ENCODE measurements around the gene EGR2. TPM values are rescaled to one million over a fixed set of nuclear protein-coding genes. Genes with fewer than 3 reads are reported as not detected.
A peak's percentile ranks its signal among the peaks of the same experiment; 100 is the strongest.

EGR2 gene
- total and polyA plus RNA-seq, 4 donors, result 2.2 to 12.0 (median 3.3) TPM

- H3K36me3 ChIP-seq (ENCODE audit: control insufficient read depth, insufficient read depth, low read length), result peaks cover 3% of the 10 kb centered on the region
- no peak for DNase-seq (ENCODE audit: low read depth in 4 of 6, low spot score in 6 of 6)
- 84% methylated on average over 27 of the region's 27 CpGs for WGBS (ENCODE audit: insufficient coverage)
- peaks cover 43% of the 10 kb centered on the region for H3K4me1 ChIP-seq (ENCODE audit: control insufficient read depth, insufficient read depth, low read length)
- H3K27me3 ChIP-seq (ENCODE audit: control insufficient read depth, insufficient read depth, low read length), result peaks cover 45% of the 10 kb centered on the region
- no peak overlapping the region for H3K27ac ChIP-seq (ENCODE audit: low read depth, low read length)
- H3K9me3 ChIP-seq (ENCODE audit: control insufficient read depth, insufficient read depth, low read length), result no peaks in the 10 kb centered on the region
- no peak overlapping the region for H3K4me3 ChIP-seq (ENCODE audit: low read depth, low read length)
Measured at GRCh38 chr10:62813453-62813852, 2.7 kb downstream of the EGR2 start.

- Histone ChIP-seq H3K4me3 (ENCODE audit: low read depth, low read length) (no peak overlapping the region), H3K27me3 (ENCODE audit: control insufficient read depth, insufficient read depth, low read length) (peaks cover 41% of the 10 kb centered on the region), H3K9me3 (ENCODE audit: control insufficient read depth, insufficient read depth, low read length) (no peaks in the 10 kb centered on the region), H3K4me1 (ENCODE audit: control insufficient read depth, insufficient read depth, low read length) (peaks cover 37% of the 10 kb centered on the region), H3K27ac (ENCODE audit: low read depth, low read length) (no peak overlapping the region), H3K36me3 (ENCODE audit: control insufficient read depth, insufficient read depth, low read length) (peaks cover 3% of the 10 kb centered on the region)
- DNase-seq (ENCODE audit: low read depth in 4 of 6, low spot score in 6 of 6), result no peak
- 90% methylated on average over 12 of the region's 13 CpGs for WGBS (ENCODE audit: insufficient coverage)
Measured at GRCh38 chr10:62812672-62813439, 3.3 kb downstream of the EGR2 start.

GRCh38 chr10:62811159-62811875, 4.8 kb downstream of the EGR2 start:
- no peak overlapping the region for H3K27ac ChIP-seq (ENCODE audit: low read depth, low read length)
- DNase-seq (ENCODE audit: low read depth in 4 of 6, low spot score in 6 of 6), result no peak
- WGBS (ENCODE audit: insufficient coverage), result 100% methylated on average over 1 of the region's 10 CpGs

GRCh38 chr10:62810156-62810902, 5.8 kb downstream of the EGR2 start:
- 100% methylated on average over 2 of the region's 8 CpGs for WGBS (ENCODE audit: insufficient coverage)
- no peak for DNase-seq (ENCODE audit: low read depth in 4 of 6, low spot score in 6 of 6)

More at GRCh38 chr10:62811159-62811875, 4.8 kb downstream of the EGR2 start:
- peaks cover 28% of the 10 kb centered on the region for H3K4me1 ChIP-seq (ENCODE audit: control insufficient read depth, insufficient read depth, low read length)
- H3K9me3 ChIP-seq (ENCODE audit: control insufficient read depth, insufficient read depth, low read length), result no peaks in the 10 kb centered on the region
- H3K4me3 ChIP-seq (ENCODE audit: low read depth, low read length), result no peak overlapping the region
- H3K27me3 ChIP-seq (ENCODE audit: control insufficient read depth, insufficient read depth, low read length), result peaks cover 36% of the 10 kb centered on the region
- peaks cover 3% of the 10 kb centered on the region for H3K36me3 ChIP-seq (ENCODE audit: control insufficient read depth, insufficient read depth, low read length)

GRCh38 chr10:62806251-62806650, 9.9 kb downstream of the EGR2 start:
- WGBS (ENCODE audit: insufficient coverage), result no CpG with 5 or more reads among the region's 1 CpG

More at GRCh38 chr10:62810156-62810902, 5.8 kb downstream of the EGR2 start:
- Histone ChIP-seq H3K27ac (ENCODE audit: low read depth, low read length) (no peak overlapping the region), H3K36me3 (ENCODE audit: control insufficient read depth, insufficient read depth, low read length) (peaks cover 3% of the 10 kb centered on the region), H3K9me3 (ENCODE audit: control insufficient read depth, insufficient read depth, low read length) (no peaks in the 10 kb centered on the region), H3K27me3 (ENCODE audit: control insufficient read depth, insufficient read depth, low read length) (peaks cover 28% of the 10 kb centered on the region), H3K4me3 (ENCODE audit: low read depth, low read length) (no peak overlapping the region), H3K4me1 (ENCODE audit: control insufficient read depth, insufficient read depth, low read length) (peaks cover 19% of the 10 kb centered on the region)

GRCh38 chr10:62805231-62806099, 10.7 kb downstream of the EGR2 start:
- no peaks in the 10 kb centered on the region for H3K36me3 ChIP-seq (ENCODE audit: control insufficient read depth, insufficient read depth, low read length)
- peak overlapping the region; percentile 97 for H3K27ac ChIP-seq (ENCODE audit: low read depth, low read length)
- peaks cover 7% of the 10 kb centered on the region for H3K4me1 ChIP-seq (ENCODE audit: control insufficient read depth, insufficient read depth, low read length)
- no peaks in the 10 kb centered on the region for H3K9me3 ChIP-seq (ENCODE audit: control insufficient read depth, insufficient read depth, low read length)
- peak in 2 of 6 donors; percentile 32 to 79 for DNase-seq (ENCODE audit: low read depth in 4 of 6, low spot score in 6 of 6)
- H3K4me3 ChIP-seq (ENCODE audit: low read depth, low read length), result peak overlapping the region; percentile 69
- H3K27me3 ChIP-seq (ENCODE audit: control insufficient read depth, insufficient read depth, low read length), result peaks cover 2% of the 10 kb centered on the region
- under 1% methylated on average over 67 of the region's 77 CpGs for WGBS (ENCODE audit: insufficient coverage)

More at GRCh38 chr10:62806251-62806650, 9.9 kb downstream of the EGR2 start:
- H3K36me3 ChIP-seq (ENCODE audit: control insufficient read depth, insufficient read depth, low read length), result no peaks in the 10 kb centered on the region
- no peak for DNase-seq (ENCODE audit: low read depth in 4 of 6, low spot score in 6 of 6)
- no peaks in the 10 kb centered on the region for H3K9me3 ChIP-seq (ENCODE audit: control insufficient read depth, insufficient read depth, low read length)
- no peaks in the 10 kb centered on the region for H3K27me3 ChIP-seq (ENCODE audit: control insufficient read depth, insufficient read depth, low read length)
- peaks cover 7% of the 10 kb centered on the region for H3K4me1 ChIP-seq (ENCODE audit: control insufficient read depth, insufficient read depth, low read length)
- peak overlapping the region; percentile 69 for H3K4me3 ChIP-seq (ENCODE audit: low read depth, low read length)
- no peak overlapping the region for H3K27ac ChIP-seq (ENCODE audit: low read depth, low read length)

- under 1% methylated on average over 86 of the region's 87 CpGs for WGBS (ENCODE audit: insufficient coverage)
- H3K4me1 ChIP-seq (ENCODE audit: control insufficient read depth, insufficient read depth, low read length), result peaks cover 7% of the 10 kb centered on the region
Measured at GRCh38 chr10:62804356-62805230, 11.6 kb downstream of the EGR2 start, which contains the start of gene ADO. Gene ADO (plus strand): TSS chr10:62804720. CDS start chr10:62805060, 340 bp downstream.

GRCh38 chr10:62803724-62804355, 12.3 kb downstream of the EGR2 start:
- H3K27me3 ChIP-seq (ENCODE audit: control insufficient read depth, insufficient read depth, low read length), result peaks cover 2% of the 10 kb centered on the region
- 34% methylated on average over 10 of the region's 11 CpGs for WGBS (ENCODE audit: insufficient coverage)
- peaks cover 5% of the 10 kb centered on the region for H3K4me1 ChIP-seq (ENCODE audit: control insufficient read depth, insufficient read depth, low read length)
- H3K27ac ChIP-seq (ENCODE audit: low read depth, low read length), result peak overlapping the region; percentile 97
- DNase-seq (ENCODE audit: low read depth in 4 of 6, low spot score in 6 of 6), result no peak
- H3K9me3 ChIP-seq (ENCODE audit: control insufficient read depth, insufficient read depth, low read length), result no peaks in the 10 kb centered on the region
- peak overlapping the region; percentile 69 for H3K4me3 ChIP-seq (ENCODE audit: low read depth, low read length)
- H3K36me3 ChIP-seq (ENCODE audit: control insufficient read depth, insufficient read depth, low read length), result no peaks in the 10 kb centered on the region

More at GRCh38 chr10:62804356-62805230, 11.6 kb downstream of the EGR2 start, which contains the start of gene ADO:
- H3K27me3 ChIP-seq (ENCODE audit: control insufficient read depth, insufficient read depth, low read length), result peaks cover 2% of the 10 kb centered on the region
- H3K9me3 ChIP-seq (ENCODE audit: control insufficient read depth, insufficient read depth, low read length), result no peaks in the 10 kb centered on the region
- peak within 1 kb of the TSS; percentile 97 for H3K27ac ChIP-seq (ENCODE audit: low read depth, low read length)
- peak; percentile 83 to 98 (median 88) for DNase-seq (ENCODE audit: low read depth in 4 of 6, low spot score in 6 of 6)
- peak within 1 kb of the TSS; percentile 69 for H3K4me3 ChIP-seq (ENCODE audit: low read depth, low read length)
- H3K36me3 ChIP-seq (ENCODE audit: control insufficient read depth, insufficient read depth, low read length), result no peaks in the 10 kb centered on the region
